RPMI8226 (cell line): Measurements from ENCODE around the gene TMEM156.
"Not testable (repeated sequence)": the region's sequence is repeated elsewhere in the genome, so short reads cannot be mapped to it uniquely, and the experiment has no call there.

ENCODE experiments used
- DNase-seq: peaks from one replicate; pipeline ENCODE4 v3.0.0-alpha.2; 2015

The TMEM156 gene

GRCh38 chr4:38988353-38988752, 43.9 kb downstream of the TMEM156 start:
- not testable (repeated sequence) for DNase-seq

- DNase-seq: no peak
These were observed 44.7 kb downstream of the TMEM156 start for GRCh38 chr4:38987491-38987890.

GRCh38 chr4:38985410-38986100, 46.7 kb downstream of the TMEM156 start:
- DNase-seq: peak; percentile 8

- DNase-seq: no peak
These were observed 48.2 kb downstream of the TMEM156 start for GRCh38 chr4:38983787-38984598.

- no peak for DNase-seq
These were observed 48.9 kb downstream of the TMEM156 start for GRCh38 chr4:38983291-38983690.

- no peak for DNase-seq
These were observed 49.7 kb downstream of the TMEM156 start for GRCh38 chr4:38982361-38983095.

- DNase-seq: no peak
These were observed 51.1 kb downstream of the TMEM156 start for GRCh38 chr4:38980903-38981676.

- no peak for DNase-seq
These were observed 52.5 kb downstream of the TMEM156 start for GRCh38 chr4:38979511-38980230.

- no peak for DNase-seq
These were observed 53.1 kb downstream of the TMEM156 start for GRCh38 chr4:38979081-38979480.

GRCh38 chr4:38976308-38976707, 55.9 kb downstream of the TMEM156 start:
- DNase-seq: no peak

- DNase-seq: no peak
These were observed 63.5 kb downstream of the TMEM156 start for GRCh38 chr4:38968668-38969067.

GRCh38 chr4:38967260-38968095, 64.7 kb downstream of the TMEM156 start:
- no peak for DNase-seq

- no peak for DNase-seq
These were observed 66.3 kb downstream of the TMEM156 start for GRCh38 chr4:38965866-38966265.

- DNase-seq: no peak
These were observed 67.0 kb downstream of the TMEM156 start for GRCh38 chr4:38964942-38965775.

GRCh38 chr4:38959248-38959647, 73.0 kb downstream of the TMEM156 start:
- not testable (repeated sequence) for DNase-seq

GRCh38 chr4:38958453-38959190, 73.6 kb downstream of the TMEM156 start:
- DNase-seq: no peak

GRCh38 chr4:38957893-38958292, 74.3 kb downstream of the TMEM156 start:
- no peak for DNase-seq

GRCh38 chr4:38957261-38957815, 74.9 kb downstream of the TMEM156 start:
- no peak for DNase-seq

- DNase-seq: no peak
These were observed 76.3 kb downstream of the TMEM156 start for GRCh38 chr4:38955957-38956356.
